Prostate gland (tissue), 2 donors: ENCODE results near the gene EPC1. TPM values are rescaled to one million over a fixed set of nuclear protein-coding genes. Genes with fewer than 3 reads are reported as not detected.

Experiments
- DNase-seq: peaks from one replicate; pipeline ENCODE4 v3.0.0-alpha.2; 2019; ENCODE audit warnings: low spot score
- H3K27ac ChIP-seq, 2 donors: fragments of 200-600 bp; sonication (generic); 2 replicates each; pipeline ENCODE4 v1.5.1; 2017 to 2019
- H3K27me3 ChIP-seq: fragments of 200-600 bp; sonication (generic); replicated peaks from 2 replicates; pipeline ENCODE4 v1.5.1; 2019; ENCODE audit not compliant: insufficient read depth
- H3K36me3 ChIP-seq, 2 donors: fragments of 200-600 bp; sonication (generic); 1 replicate in 1 of 2; 2 replicates in 1 of 2; pipeline versions ENCODE4 v1.5.1 to v1.8.1; 2017 to 2019
- H3K4me1 ChIP-seq: fragments of 200-600 bp; sonication (generic); replicated peaks from 2 replicates; pipeline ENCODE4 v1.5.1; 2019
- H3K4me3 ChIP-seq, 2 donors: fragments of 200-600 bp; sonication (generic); 2 replicates each; pipeline ENCODE4 v1.5.1; 2017 to 2019
- H3K9me3 ChIP-seq: fragments of 200-600 bp; sonication (generic); 2 replicates; pipeline ENCODE4 v1.5.1; 2017
- POLR2A ChIP-seq: fragments of 450-650 bp; IDR thresholded peaks from one replicate; pipeline ENCODE4 v1.6.1; 2016; ENCODE audit warnings: antibody characterized with exemption, mild to moderate bottlenecking
- POLR2AphosphoS5 ChIP-seq: sonication (generic); formaldehyde crosslinking; IDR thresholded peaks from one replicate; pipeline ENCODE4 v1.6.1; 2017; ENCODE audit warnings: antibody characterized with exemption
- WGBS: methylation state at CpG from one replicate; pipeline ENCODE4 v1.1.5; 2018; 5-methylcytosine and 5-hydroxymethylcytosine counted together
- intact Hi-C: fragments of 100-400 bp; cut with DNase I; formaldehyde crosslinking; loops from one replicate; pipeline ENCODE4 v1.14.2; 2022
- total RNA-seq, 2 donors: library from RNA; depleted of rRNA; stranded (reverse); fragments of >200 nt; gene quantifications; one replicate each; pipeline ENCODE4 v1.1.0, GENCODE V29; 2016
- TF ChIP-seq, protein P1 (sequence below), 4 experiments: fragments of 200-600 bp in 2 of 4; fragments of 450-650 bp in 2 of 4; sonication (generic) in 2 of 4; IDR thresholded peaks; 1 replicate in 3 of 4; 2 replicates in 1 of 4; pipeline ENCODE4 v1.5.1; 2016 to 2019; ENCODE audit warnings: antibody characterized with exemption in 4 of 4, mild to moderate bottlenecking in 2 of 4, moderate library complexity in 2 of 4

The EPC1 gene
- total RNA-seq, 2 donors from 2014 or later = 37.1 to 58.3 TPM

GRCh38 chr10:32372000-32372875 is 25.3 kb upstream of the EPC1 start:
- no peaks in the 10 kb centered on the region for H3K36me3 ChIP-seq
- H3K27me3 ChIP-seq = no peaks in the 10 kb centered on the region
- H3K4me1 ChIP-seq = no peaks in the 10 kb centered on the region
- H3K9me3 ChIP-seq = no peaks in the 10 kb centered on the region
- TF ChIP-seq POLR2A (no peak), POLR2AphosphoS5 (no peak)
- TF ChIP-seq, protein P1, sequence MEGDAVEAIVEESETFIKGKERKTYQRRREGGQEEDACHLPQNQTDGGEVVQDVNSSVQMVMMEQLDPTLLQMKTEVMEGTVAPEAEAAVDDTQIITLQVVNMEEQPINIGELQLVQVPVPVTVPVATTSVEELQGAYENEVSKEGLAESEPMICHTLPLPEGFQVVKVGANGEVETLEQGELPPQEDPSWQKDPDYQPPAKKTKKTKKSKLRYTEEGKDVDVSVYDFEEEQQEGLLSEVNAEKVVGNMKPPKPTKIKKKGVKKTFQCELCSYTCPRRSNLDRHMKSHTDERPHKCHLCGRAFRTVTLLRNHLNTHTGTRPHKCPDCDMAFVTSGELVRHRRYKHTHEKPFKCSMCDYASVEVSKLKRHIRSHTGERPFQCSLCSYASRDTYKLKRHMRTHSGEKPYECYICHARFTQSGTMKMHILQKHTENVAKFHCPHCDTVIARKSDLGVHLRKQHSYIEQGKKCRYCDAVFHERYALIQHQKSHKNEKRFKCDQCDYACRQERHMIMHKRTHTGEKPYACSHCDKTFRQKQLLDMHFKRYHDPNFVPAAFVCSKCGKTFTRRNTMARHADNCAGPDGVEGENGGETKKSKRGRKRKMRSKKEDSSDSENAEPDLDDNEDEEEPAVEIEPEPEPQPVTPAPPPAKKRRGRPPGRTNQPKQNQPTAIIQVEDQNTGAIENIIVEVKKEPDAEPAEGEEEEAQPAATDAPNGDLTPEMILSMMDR (IDR thresholded peaks at IDR 0.05) = no peak
- H3K4me3 ChIP-seq = no peak overlapping the region
- no peak overlapping the region for H3K27ac ChIP-seq
- WGBS = 91% methylated on average over 10 of the region's 10 CpGs
- intact Hi-C loops = loop anchor here (10.0 kb wide), 1 partner anchor 317 kb away; the partner anchor contains the start of gene KIF5B
- no peak for DNase-seq

- Histone ChIP-seq H3K27ac (no peak overlapping the region), H3K4me3 (no peak overlapping the region), H3K9me3 (no peaks in the 10 kb centered on the region), H3K27me3 (no peaks in the 10 kb centered on the region), H3K36me3 (no peaks in the 10 kb centered on the region), H3K4me1 (no peaks in the 10 kb centered on the region)
- WGBS = 66% methylated on average over 1 of the region's 1 CpG
- TF ChIP-seq POLR2AphosphoS5 (no peak), POLR2A (no peak)
- TF ChIP-seq, protein P1 (IDR thresholded peaks at IDR 0.05) = no peak
- no peak for DNase-seq
- intact Hi-C loops = loop anchor here (10.0 kb wide), 1 partner anchor 316 kb away; the partner anchor contains the start of gene KIF5B
Observed at GRCh38 chr10:32371101-32371500, 24.1 kb upstream of the EPC1 start.

DNA sequence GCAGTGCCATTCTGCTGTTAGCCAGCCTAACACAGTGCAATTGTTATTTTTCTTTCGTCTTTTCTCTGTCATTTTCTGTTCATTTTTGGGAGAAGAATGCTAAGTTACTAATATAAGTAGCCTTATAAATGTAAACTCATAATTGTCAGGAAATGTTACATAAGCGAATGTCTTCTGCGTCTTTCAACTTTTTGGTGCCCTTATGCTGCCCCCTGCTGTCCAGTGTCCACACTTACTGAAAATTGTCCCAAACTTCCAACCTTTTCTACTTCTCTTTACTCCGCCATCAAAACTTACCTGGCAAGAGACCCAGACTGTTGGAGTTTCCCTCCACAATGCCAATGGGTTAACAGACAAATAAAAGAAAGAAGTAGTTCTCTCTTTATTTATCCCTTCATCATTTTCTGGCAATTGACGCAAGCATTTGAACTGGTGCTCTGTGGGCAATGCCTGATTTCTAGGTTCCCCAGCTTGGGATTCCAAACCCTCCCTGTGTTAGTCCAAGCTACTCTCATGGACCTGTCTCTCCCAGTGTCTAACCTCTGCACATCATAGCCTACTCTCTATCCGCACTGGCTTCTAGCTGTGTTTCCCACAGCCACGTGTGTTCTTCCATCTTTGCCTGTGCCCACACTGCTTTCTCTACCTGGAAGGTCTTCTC is 21.0 kb upstream of the EPC1 start:
- Histone ChIP-seq H3K4me1 (no peaks in the 10 kb centered on the region), H3K9me3 (no peaks in the 10 kb centered on the region), H3K27me3 (no peaks in the 10 kb centered on the region), H3K4me3 (no peak overlapping the region), H3K36me3 (no peaks in the 10 kb centered on the region), H3K27ac (no peak overlapping the region)
- WGBS = 30% methylated on average over 7 of the region's 7 CpGs
- peak; percentile 71 for DNase-seq
- intact Hi-C loops = loop anchor here (5.0 kb wide), 2 partner anchors 111 to 181 kb away; no protein-coding TSS in a partner anchor
- TF ChIP-seq, protein P1 (IDR thresholded peaks at IDR 0.05) = peak; percentile 74 to 87 (median 80)
- peak; percentile 52 for TF ChIP-seq POLR2AphosphoS5
- no peak for TF ChIP-seq POLR2A

- intact Hi-C loops = loop anchor here (5.0 kb wide), 2 partner anchors 109 to 179 kb away; no protein-coding TSS in a partner anchor
- no peaks in the 10 kb centered on the region for H3K36me3 ChIP-seq
- no peak overlapping the region for H3K4me3 ChIP-seq
- H3K9me3 ChIP-seq = no peaks in the 10 kb centered on the region
- no peak for DNase-seq
- no peak for TF ChIP-seq POLR2A
- TF ChIP-seq, protein P1 (IDR thresholded peaks at IDR 0.05) = no peak
- no peak for TF ChIP-seq POLR2AphosphoS5
- no peaks in the 10 kb centered on the region for H3K27me3 ChIP-seq
- 53% methylated on average over 3 of the region's 3 CpGs for WGBS
- no peaks in the 10 kb centered on the region for H3K4me1 ChIP-seq
- no peak overlapping the region for H3K27ac ChIP-seq
Observed at GRCh38 chr10:32366588-32366987, 19.6 kb upstream of the EPC1 start.
